ENCODE data around the gene CFAP251. TPM values are rescaled to one million over a fixed set of nuclear protein-coding genes. Genes with fewer than 3 reads are reported as not detected.

CFAP251 gene
- total RNA-seq, 1 experiment from 2014 or later = 3.2 TPM

- TF ChIP-seq EZH2 (IDR thresholded peaks at IDR 0.05; ENCODE audit: low read length, unreplicated experiment) (no peak), EZH2phosphoT487 (IDR thresholded peaks at IDR 0.05; ENCODE audit: borderline replicate concordance, low read length) (no peak)
- TF ChIP-seq, protein P1, sequence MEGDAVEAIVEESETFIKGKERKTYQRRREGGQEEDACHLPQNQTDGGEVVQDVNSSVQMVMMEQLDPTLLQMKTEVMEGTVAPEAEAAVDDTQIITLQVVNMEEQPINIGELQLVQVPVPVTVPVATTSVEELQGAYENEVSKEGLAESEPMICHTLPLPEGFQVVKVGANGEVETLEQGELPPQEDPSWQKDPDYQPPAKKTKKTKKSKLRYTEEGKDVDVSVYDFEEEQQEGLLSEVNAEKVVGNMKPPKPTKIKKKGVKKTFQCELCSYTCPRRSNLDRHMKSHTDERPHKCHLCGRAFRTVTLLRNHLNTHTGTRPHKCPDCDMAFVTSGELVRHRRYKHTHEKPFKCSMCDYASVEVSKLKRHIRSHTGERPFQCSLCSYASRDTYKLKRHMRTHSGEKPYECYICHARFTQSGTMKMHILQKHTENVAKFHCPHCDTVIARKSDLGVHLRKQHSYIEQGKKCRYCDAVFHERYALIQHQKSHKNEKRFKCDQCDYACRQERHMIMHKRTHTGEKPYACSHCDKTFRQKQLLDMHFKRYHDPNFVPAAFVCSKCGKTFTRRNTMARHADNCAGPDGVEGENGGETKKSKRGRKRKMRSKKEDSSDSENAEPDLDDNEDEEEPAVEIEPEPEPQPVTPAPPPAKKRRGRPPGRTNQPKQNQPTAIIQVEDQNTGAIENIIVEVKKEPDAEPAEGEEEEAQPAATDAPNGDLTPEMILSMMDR (conservative IDR thresholded peaks at IDR 0.05; ENCODE audit: low read depth, low read length) = no peak
- Histone ChIP-seq H3K9me3 (ENCODE audit: low read length) (no peaks in the 10 kb centered on the region), H3K4me2 (ENCODE audit: low read length) (no peak overlapping the region), H3K9me2 (replicated peaks; ENCODE audit: low read length) (no peaks in the 10 kb centered on the region), H2AFZ (ENCODE audit: low read length) (no peak overlapping the region), H3K4me1 (ENCODE audit: insufficient read depth, low read length) (no peaks in the 10 kb centered on the region), H3K79me2 (ENCODE audit: low read length) (no peaks in the 10 kb centered on the region), H3F3A (ENCODE audit: low read length, unreplicated experiment) (no peaks in the 10 kb centered on the region), H3K4me3 (ENCODE audit: low read length) (no peak overlapping the region), H4K20me1 (ENCODE audit: low read length) (no peaks in the 10 kb centered on the region), H3K27me3 (ENCODE audit: low read length) (no peaks in the 10 kb centered on the region), H3K36me3 (ENCODE audit: low read depth, low read length) (peaks cover 20% of the 10 kb centered on the region), H3K9ac (ENCODE audit: low read length) (no peak overlapping the region), H3K27ac (ENCODE audit: low read length) (no peak overlapping the region)
- ATAC-seq = no peak
- ChIA-PET CTCF (no interaction called here), POLR2A (ENCODE audit: unreplicated experiment) (no interaction called here)
- no peak for DNase-seq
- intact Hi-C loops (cut with micrococcal nuclease) = no loop called here
- BruUV-seq (replicated peaks) = no TSS peak
Observed at GRCh38 chr12:122051231-122051876, 133.0 kb downstream of the CFAP251 start.

GRCh38 chr12:122052285-122052684 lies 133.9 kb downstream of the CFAP251 start:
- Histone ChIP-seq H3K4me2 (ENCODE audit: low read length) (no peak overlapping the region), H3K9me2 (replicated peaks; ENCODE audit: low read length) (no peaks in the 10 kb centered on the region), H3K27me3 (ENCODE audit: low read length) (no peaks in the 10 kb centered on the region), H3K9me3 (ENCODE audit: low read length) (no peaks in the 10 kb centered on the region), H3K79me2 (ENCODE audit: low read length) (no peaks in the 10 kb centered on the region), H3K36me3 (ENCODE audit: low read depth, low read length) (peaks cover 25% of the 10 kb centered on the region), H3K4me1 (ENCODE audit: insufficient read depth, low read length) (no peaks in the 10 kb centered on the region), H4K20me1 (ENCODE audit: low read length) (no peaks in the 10 kb centered on the region), H3F3A (ENCODE audit: low read length, unreplicated experiment) (no peaks in the 10 kb centered on the region), H3K27ac (ENCODE audit: low read length) (no peak overlapping the region), H2AFZ (ENCODE audit: low read length) (no peak overlapping the region), H3K9ac (ENCODE audit: low read length) (no peak overlapping the region), H3K4me3 (ENCODE audit: low read length) (no peak overlapping the region)
- no peak for TF ChIP-seq EZH2phosphoT487 (IDR thresholded peaks at IDR 0.05; ENCODE audit: borderline replicate concordance, low read length)
- TF ChIP-seq, protein P1 (conservative IDR thresholded peaks at IDR 0.05; ENCODE audit: low read depth, low read length) = no peak
- TF ChIP-seq EZH2 (IDR thresholded peaks at IDR 0.05; ENCODE audit: low read length, unreplicated experiment) = no peak
- ChIA-PET CTCF (no interaction called here), POLR2A (ENCODE audit: unreplicated experiment) (no interaction called here)
- DNase-seq (no peak), ATAC-seq (no peak)
- intact Hi-C loops (cut with micrococcal nuclease) = no loop called here
- no TSS peak for BruUV-seq (replicated peaks)

Other genes with a start within 250 kb of the CFAP251 start
- gene MORN3, start 248.9 kb upstream of the CFAP251 start, total RNA-seq (2014; rRNA removed) = 1.6 and 1.7 TPM in 2 replicates
- gene TMEM120B, start 205.8 kb upstream of the CFAP251 start, total RNA-seq (2014; rRNA removed) = 18.5 and 25.4 TPM in 2 replicates
- 232 TPM in 2 replicates for gene RHOF, start 124.9 kb upstream of the CFAP251 start, total RNA-seq (2014; rRNA removed)
- 7.5 and 13.0 TPM in 2 replicates for gene SETD1B, start 114.6 kb upstream of the CFAP251 start, total RNA-seq (2014; rRNA removed)
- not detected in 2 replicates for gene HPD, start 59.7 kb upstream of the CFAP251 start, total RNA-seq (2014; rRNA removed)
- 241 and 258 TPM in 2 replicates for gene PSMD9, start 29.8 kb upstream of the CFAP251 start, total RNA-seq (2014; rRNA removed)
- gene BCL7A, start 103.3 kb downstream of the CFAP251 start, total RNA-seq (2014; rRNA removed) = 31.6 and 32.5 TPM in 2 replicates
- 16.7 and 21.8 TPM in 2 replicates for gene MLXIP, start 160.2 kb downstream of the CFAP251 start, total RNA-seq (2014; rRNA removed)